Activated naive CD4-positive, alpha-beta T cell treated with anti-CD3 and anti-CD28 coated beads, Interleukin-2, amount 50 U/mL, for 24 hours (primary cell): ENCODE results near the gene NXPE3.

Experiments
- H3K27ac Mint-ChIP-seq: one replicate; pipeline ENCODE4 v1.8.0; 2021; ENCODE audit warnings: mild to moderate bottlenecking, mixed read lengths
- H3K27me3 Mint-ChIP-seq: one replicate; pipeline ENCODE4 v1.8.0; 2021; ENCODE audit warnings: mixed read lengths
- H3K36me3 Mint-ChIP-seq: one replicate; pipeline ENCODE4 v1.8.0; 2021; ENCODE audit warnings: mixed read lengths
- H3K4me1 Mint-ChIP-seq: one replicate; pipeline ENCODE4 v1.8.0; 2021; ENCODE audit warnings: mixed read lengths
- H3K4me3 Mint-ChIP-seq: one replicate; pipeline ENCODE4 v1.8.0; 2021; ENCODE audit warnings: mild to moderate bottlenecking, mixed read lengths
- H3K9me3 Mint-ChIP-seq: one replicate; pipeline ENCODE4 v1.8.0; 2021; ENCODE audit warnings: mixed read lengths

NXPE3 gene

DNA sequence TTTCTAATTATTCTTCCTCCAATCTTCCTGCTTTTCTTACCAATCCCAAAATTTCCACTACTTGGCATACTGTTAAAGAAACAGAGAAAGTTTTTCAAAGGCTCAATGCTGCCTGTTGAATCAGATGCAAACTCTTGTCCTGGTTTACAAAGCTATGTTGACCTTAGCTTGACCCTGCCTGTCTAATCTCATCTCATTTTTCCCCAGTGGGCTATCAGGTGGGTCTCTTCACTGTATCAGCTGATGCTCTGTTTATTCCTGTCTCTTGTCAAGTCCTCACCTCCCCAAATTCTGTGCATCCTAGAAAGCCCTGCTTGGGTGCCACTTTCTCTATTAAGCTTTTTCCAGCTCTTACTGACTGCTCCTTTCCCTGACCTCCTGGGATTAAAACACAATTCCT lies 88.5 kb downstream of the NXPE3 start:
- Mint-ChIP-seq H3K36me3 (no peaks in the 10 kb centered on the region), H3K9me3 (no peaks in the 10 kb centered on the region), H3K27ac (no peak overlapping the region), H3K4me3 (no peak overlapping the region), H3K27me3 (no peaks in the 10 kb centered on the region), H3K4me1 (peaks cover 26% of the 10 kb centered on the region)

DNA sequence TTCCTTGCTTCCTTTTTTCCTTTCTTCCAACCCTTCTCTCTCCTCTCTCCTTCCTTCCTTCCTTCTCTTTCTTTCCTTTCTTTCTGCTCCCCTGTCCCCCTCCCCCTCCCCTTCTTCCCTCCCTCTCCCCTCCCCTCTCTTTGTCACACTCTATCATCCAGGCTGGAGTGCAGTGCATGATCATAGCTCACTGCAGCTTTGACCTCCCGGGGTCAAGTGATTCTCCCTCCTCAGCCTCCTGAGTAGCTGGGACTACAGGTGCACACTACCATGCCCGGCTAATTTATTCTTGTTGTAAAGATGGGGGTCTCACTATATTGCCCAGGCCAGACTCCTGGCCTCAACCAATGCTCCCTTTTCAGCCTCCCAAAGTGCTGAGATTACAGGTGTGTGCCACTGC lies 89.0 kb downstream of the NXPE3 start:
- Mint-ChIP-seq H3K27me3 (no peaks in the 10 kb centered on the region), H3K27ac (no peak overlapping the region), H3K4me3 (no peak overlapping the region), H3K36me3 (no peaks in the 10 kb centered on the region), H3K4me1 (peaks cover 22% of the 10 kb centered on the region), H3K9me3 (no peaks in the 10 kb centered on the region)

DNA sequence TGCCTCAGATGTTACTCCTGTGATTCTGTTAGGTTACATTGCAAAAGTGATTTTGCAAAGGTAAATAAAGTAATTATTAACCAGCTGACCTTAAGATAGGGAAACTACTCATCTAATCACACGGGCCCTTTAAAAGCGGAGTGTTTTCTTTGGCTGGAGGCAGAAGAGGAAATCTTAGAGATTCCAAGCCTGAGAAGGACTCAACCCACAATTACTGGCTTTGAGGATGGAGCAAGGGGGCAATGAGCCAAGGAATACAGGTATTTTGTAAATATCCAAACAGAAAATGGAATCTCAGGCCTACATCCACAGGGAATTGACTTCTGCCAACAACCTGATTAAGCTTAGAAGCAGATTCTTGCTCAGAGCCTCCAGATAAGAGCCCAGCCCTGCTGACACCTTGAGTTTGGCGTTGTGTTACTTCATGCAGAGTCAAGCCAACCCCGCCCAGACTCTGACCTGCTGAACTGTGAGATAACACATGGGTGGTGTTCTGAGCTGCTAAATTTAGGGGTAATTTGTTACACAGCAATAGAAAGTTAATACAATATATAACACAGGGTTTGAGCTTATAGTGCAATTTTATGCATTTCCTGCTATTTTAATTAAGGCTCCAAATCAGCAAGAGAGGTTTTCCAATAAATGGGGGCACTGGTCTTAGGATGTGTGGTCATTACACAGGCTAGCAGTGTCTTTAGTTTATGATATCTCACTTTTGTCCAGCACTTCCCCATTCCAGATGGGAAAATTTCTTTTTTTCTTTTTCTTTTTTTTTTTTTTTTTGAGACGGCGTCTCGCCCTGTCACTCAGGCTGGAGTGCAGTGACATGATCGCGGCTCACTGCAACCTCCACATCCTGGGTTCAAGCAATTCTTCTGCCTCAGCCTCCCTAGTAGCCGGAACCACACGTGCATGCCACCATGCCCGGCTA lies 89.8 kb downstream of the NXPE3 start:
- no peak overlapping the region for H3K27ac Mint-ChIP-seq
- no peak overlapping the region for H3K4me3 Mint-ChIP-seq
- H3K27me3 Mint-ChIP-seq, result no peaks in the 10 kb centered on the region
- peaks cover 15% of the 10 kb centered on the region for H3K4me1 Mint-ChIP-seq
- H3K36me3 Mint-ChIP-seq, result no peaks in the 10 kb centered on the region
- no peaks in the 10 kb centered on the region for H3K9me3 Mint-ChIP-seq

DNA sequence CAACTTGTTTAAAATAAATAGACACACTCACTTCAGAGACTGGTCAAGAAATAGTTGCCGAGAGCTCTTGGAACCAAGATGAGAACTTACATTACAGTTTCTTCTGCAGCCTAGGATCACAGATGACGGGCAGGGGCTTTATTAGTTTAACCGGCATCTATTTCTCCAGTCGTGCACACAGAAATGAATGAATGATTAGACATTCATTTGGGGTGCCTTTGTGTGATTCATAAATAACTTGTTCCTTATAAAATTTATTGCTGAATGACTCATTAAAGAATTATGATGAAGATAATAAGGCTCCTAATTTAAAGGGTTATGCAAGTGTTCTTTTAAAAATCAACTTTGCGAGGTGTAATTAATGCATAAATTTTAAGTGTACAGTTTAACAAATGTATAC lies 91.1 kb downstream of the NXPE3 start:
- H3K27me3 Mint-ChIP-seq, result no peaks in the 10 kb centered on the region
- no peaks in the 10 kb centered on the region for H3K36me3 Mint-ChIP-seq

DNA sequence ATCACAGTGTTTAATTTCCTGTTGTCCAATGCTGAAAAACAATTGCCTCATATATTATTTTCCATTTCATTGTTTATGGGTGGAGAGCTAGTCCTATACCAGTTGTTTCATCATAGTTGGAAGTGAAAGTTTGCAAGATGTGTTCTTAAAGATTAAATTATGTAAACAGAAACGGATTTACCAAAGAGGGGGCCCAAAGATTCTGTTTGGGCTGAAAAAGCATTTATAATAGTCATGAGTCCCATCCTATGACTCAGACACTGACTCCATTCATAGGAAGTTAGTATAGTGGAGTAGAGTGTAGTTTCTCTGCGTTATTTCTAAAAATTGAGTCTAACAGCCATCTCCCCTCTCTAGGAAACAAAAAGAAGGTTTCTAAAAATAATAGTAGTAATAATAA lies 94.6 kb downstream of the NXPE3 start:
- no peaks in the 10 kb centered on the region for H3K9me3 Mint-ChIP-seq
- no peaks in the 10 kb centered on the region for H3K4me1 Mint-ChIP-seq
- no peaks in the 10 kb centered on the region for H3K36me3 Mint-ChIP-seq
- no peak overlapping the region for H3K27ac Mint-ChIP-seq
- H3K4me3 Mint-ChIP-seq, result no peak overlapping the region
- no peaks in the 10 kb centered on the region for H3K27me3 Mint-ChIP-seq

More for the DNA sequence above, 91.1 kb downstream of the NXPE3 start:
- H3K9me3 Mint-ChIP-seq, result no peaks in the 10 kb centered on the region
- no peak overlapping the region for H3K4me3 Mint-ChIP-seq
- H3K4me1 Mint-ChIP-seq, result peaks cover 11% of the 10 kb centered on the region
- H3K27ac Mint-ChIP-seq, result no peak overlapping the region

DNA sequence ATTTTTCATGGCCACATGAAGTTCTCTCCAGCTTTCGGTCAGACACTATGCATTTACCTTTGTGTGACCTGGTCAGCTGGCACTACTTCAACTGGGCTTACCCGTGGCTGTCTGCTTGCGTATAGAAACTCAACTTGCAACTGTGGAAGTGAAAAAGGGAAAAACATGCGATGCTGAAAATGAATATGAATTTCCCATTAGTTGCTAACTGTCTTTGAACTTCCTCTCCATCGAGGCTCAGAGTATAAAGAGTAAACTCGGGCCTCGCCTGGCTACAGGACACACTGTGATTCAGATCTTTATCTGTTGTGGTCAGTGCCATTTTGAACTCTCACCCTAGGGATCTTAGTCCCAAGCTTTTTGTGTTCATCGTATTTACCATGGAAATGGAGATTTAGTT lies 97.1 kb downstream of the NXPE3 start:
- Mint-ChIP-seq H3K27me3 (no peaks in the 10 kb centered on the region), H3K9me3 (no peaks in the 10 kb centered on the region), H3K4me1 (no peaks in the 10 kb centered on the region), H3K4me3 (no peak overlapping the region), H3K27ac (no peak overlapping the region), H3K36me3 (no peaks in the 10 kb centered on the region)
